Activated CD4-positive, alpha-beta T cell treated with anti-CD3 and anti-CD28 coated beads, Interleukin-2, amount 50 U/mL, for 16 hours (primary cell): ENCODE results near the gene ABO.
"Not testable (repeated sequence)": the region's sequence is repeated elsewhere in the genome, so short reads cannot be mapped to it uniquely, and the experiment has no call there.

Experiments used
- DNase-seq: peaks from one replicate; pipeline ENCODE4 v3.0.0-alpha.2; 2020

Gene ABO

GRCh38 chr9:133223159-133223756, 51.7 kb downstream of the ABO start:
- DNase-seq, result not testable (repeated sequence)

- not testable (repeated sequence) for DNase-seq
These were observed 53.0 kb downstream of the ABO start for GRCh38 chr9:133221994-133222393.

- no peak for DNase-seq
These were observed 53.7 kb downstream of the ABO start for GRCh38 chr9:133221177-133221809.

GRCh38 chr9:133218049-133218975, 56.7 kb downstream of the ABO start:
- DNase-seq, result not testable (repeated sequence)

GRCh38 chr9:133217333-133217988, 57.5 kb downstream of the ABO start:
- DNase-seq, result not testable (repeated sequence)

GRCh38 chr9:133214276-133214675, 60.7 kb downstream of the ABO start:
- DNase-seq, result not testable (repeated sequence)

GRCh38 chr9:133210609-133211008, 64.4 kb downstream of the ABO start:
- DNase-seq, result no peak

GRCh38 chr9:133210202-133210532, 64.8 kb downstream of the ABO start:
- DNase-seq, result no peak

- DNase-seq, result not testable (repeated sequence)
These were observed 65.4 kb downstream of the ABO start for GRCh38 chr9:133209327-133210201.

GRCh38 chr9:133208880-133209300, 66.1 kb downstream of the ABO start, which contains the start of gene OBP2B:
TSS of gene OBP2B (minus strand) at chr9:133209250. CDS start at chr9:133209199, 51 bp downstream.
- not testable (repeated sequence) for DNase-seq

- DNase-seq, result not testable (repeated sequence)
These were observed 66.7 kb downstream of the ABO start for GRCh38 chr9:133208171-133208879.

- no peak for DNase-seq
These were observed 67.3 kb downstream of the ABO start for GRCh38 chr9:133207540-133208170.

- no peak for DNase-seq
These were observed 67.9 kb downstream of the ABO start for GRCh38 chr9:133207021-133207531.

GRCh38 chr9:133205996-133206931, 68.7 kb downstream of the ABO start:
- no peak for DNase-seq

GRCh38 chr9:133205481-133205887, 69.5 kb downstream of the ABO start:
- DNase-seq, result not testable (repeated sequence)
